HG02884 (cell line): Measurements from ENCODE around the gene GIPC2.
"Not testable (repeated sequence)": the region's sequence is repeated elsewhere in the genome, so short reads cannot be mapped to it uniquely, and the experiment has no call there.

Experiments
- ATAC-seq: cut with Tn5 transposase; IDR thresholded peaks from one replicate; pipeline ENCODE4 v1.9.1; 2021; ENCODE audit warnings: mild to moderate bottlenecking, moderate library complexity; ENCODE audit not compliant: unreplicated experiment

GIPC2 gene

DNA sequence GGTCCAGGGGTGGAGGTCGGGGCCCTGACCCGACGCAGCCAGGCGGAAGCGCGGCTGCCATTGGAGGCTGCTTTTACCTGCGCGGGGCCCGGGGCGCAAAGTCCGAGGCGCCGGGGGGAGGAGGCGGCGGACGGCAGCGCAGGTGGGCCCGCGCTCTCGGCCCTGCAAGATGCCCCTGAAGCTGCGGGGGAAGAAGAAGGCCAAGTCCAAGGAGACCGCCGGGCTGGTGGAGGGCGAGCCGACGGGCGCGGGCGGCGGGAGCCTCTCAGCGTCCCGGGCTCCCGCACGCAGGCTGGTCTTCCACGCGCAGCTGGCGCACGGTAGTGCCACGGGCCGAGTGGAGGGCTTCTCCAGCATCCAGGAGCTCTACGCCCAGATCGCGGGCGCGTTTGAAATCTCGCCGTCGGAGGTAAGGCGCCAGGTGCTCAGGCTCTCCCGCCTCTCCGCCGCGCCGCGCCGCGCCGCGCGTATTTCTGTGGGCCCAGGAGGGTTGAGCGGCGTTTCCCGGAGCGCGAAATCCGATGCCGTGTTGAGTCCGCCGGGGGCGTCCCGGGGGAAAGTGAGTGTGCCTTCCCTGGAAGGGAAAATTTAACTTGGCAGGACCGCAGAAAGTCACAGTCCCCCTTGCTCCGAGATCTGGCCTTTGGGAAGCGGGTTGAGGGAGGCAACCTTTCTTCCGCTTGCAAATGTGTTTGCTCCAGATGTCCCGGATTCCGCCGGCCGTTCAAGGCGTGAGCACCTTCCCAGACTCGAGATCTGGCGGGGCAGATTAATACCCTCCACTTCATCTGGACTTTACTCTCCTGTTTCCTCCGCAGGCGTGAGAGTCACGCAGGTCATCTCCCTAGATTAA lies at the start of gene GIPC2:
Gene GIPC2, plus strand, starts transcription at position 41 of the 853 bp plus-strand sequence. Its CDS starts 129 bp downstream, at position 170.
- ATAC-seq: peak; percentile 46

DNA sequence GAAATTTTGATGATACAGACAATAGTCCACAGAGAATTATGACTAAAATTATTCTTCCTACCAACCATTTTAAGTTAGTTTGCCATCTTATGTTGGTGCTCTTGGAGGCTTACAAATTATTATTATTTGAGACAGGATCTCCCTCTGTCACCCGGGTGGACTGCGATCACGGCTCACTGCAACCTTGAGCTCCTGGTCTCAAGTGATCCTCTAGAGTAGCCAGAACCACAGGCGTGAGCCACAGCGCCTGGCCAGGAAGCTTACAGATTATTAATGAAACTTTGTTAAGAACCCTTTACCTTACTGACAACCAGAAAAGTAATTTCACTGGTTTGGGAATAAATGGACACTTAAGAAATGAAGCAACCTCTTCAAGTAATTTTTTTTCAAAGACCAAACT lies 49.0 kb upstream of the GIPC2 start:
- no peak for ATAC-seq

- not testable (repeated sequence) for ATAC-seq
Measured at GRCh38 chr1:78000536-78000935, 45.2 kb upstream of the GIPC2 start.

DNA sequence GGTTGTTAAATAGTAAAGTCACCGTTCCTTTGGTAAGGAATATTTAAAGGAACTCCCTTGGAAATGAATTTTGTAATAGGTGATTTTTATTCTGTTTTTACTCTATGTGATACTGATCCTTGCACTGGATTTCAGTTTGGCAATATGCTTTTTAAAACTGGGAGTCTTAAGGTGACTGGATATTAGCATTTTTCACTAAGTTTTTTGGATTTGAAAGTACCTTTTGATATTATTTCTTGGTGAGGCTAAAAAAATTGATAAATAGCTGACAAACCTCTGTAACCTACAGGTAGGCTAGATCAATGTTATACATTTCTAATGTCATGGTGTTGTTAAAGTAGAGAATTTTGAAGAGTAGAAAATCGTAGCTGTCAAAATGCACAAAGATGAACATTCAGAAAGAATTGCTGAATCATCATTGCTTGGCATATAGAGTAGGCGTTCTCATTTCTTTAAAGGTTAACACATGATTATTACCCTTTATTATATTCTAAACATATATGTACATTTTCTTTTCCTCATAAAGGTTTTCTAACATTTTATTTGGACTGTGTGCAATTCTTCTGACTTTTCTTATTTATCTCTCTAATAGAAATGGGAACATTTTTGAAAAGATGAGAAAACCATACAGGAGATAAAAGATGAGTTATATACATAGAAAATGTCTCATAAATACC lies 42.6 kb upstream of the GIPC2 start:
- no peak for ATAC-seq

DNA sequence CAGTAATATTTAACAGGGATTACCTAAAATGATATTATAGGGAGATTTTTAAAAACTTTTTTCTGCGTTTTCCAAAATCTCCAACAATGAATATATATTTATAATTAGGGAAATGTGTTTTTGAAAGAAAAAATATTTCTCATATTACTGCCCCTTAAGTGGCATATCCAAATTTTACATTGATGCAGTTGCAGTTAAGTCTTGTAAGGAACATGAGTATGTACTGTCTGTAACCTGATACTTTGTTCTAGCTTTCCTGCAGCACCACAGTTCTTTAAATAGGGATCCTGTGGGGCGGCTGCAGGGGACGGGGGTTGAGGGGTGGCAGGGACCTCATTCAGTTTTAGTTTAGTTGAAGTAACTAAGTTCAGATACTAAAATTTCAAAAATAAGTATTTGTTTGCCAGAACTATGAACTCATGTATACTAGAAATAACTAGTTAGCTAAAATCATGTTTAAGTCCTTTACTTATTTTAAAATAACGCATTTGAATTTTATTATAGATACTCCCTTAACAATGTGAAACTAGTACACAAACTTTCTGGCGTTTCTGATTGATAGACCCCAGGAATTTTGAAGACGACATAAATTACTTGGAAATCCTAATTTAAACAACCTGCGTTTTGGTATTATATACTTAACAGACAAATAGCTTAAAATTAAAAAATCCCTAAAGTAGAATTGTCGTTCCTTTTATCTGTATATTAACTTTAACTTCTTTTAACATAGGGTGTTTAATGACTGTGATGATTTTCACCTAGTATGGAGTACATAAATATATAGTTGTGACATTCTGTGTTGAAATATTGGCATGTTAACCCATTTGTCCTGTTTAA lies 41.7 kb upstream of the GIPC2 start:
- peak; percentile 51 for ATAC-seq

GRCh38 chr1:78004719-78005447 lies 40.9 kb upstream of the GIPC2 start, which contains the start of gene DNAJB4:
Gene DNAJB4 (plus strand): TSS chr1:78004939. CDS start chr1:78005111, 172 bp downstream.
- ATAC-seq: peak; percentile 96

- ATAC-seq: no peak
Measured at GRCh38 chr1:78005448-78005722, 40.4 kb upstream of the GIPC2 start.

GRCh38 chr1:78005755-78006154 lies 40.0 kb upstream of the GIPC2 start:
- ATAC-seq: no peak

- ATAC-seq: no peak
Measured at GRCh38 chr1:78006521-78006920, 39.2 kb upstream of the GIPC2 start.

- no peak for ATAC-seq
Measured at GRCh38 chr1:78007677-78008341, 38.0 kb upstream of the GIPC2 start.

- no peak for ATAC-seq
Measured at GRCh38 chr1:78009276-78009675, 36.5 kb upstream of the GIPC2 start.

- no peak for ATAC-seq
Measured at GRCh38 chr1:78009836-78010235, 35.9 kb upstream of the GIPC2 start.

- ATAC-seq: no peak
Measured at GRCh38 chr1:78011050-78011449, 34.7 kb upstream of the GIPC2 start.

DNA sequence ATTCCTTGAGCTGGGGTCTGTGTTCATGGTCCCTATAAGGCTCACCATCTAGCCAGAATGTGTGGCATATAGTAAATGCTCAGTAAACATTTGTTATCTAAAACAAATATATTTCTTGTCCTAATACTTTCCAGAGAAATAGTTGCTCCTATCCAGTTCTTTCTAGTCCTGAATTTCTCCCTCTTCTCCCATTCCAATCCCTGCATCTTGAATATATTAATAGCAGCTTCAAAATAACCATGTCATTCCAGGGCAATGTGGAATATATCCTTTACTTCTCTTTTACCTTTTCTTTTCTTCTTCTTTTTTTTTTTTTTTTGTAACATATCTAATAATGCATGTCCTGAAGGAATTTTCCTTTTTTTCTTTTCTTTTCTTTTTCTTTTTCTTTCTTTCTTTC lies 30.6 kb upstream of the GIPC2 start:
- ATAC-seq: no peak

- ATAC-seq: no peak
Measured at GRCh38 chr1:78019024-78019423, 26.7 kb upstream of the GIPC2 start.

- not testable (repeated sequence) for ATAC-seq
Measured at GRCh38 chr1:78021134-78021533, 24.6 kb upstream of the GIPC2 start.

DNA sequence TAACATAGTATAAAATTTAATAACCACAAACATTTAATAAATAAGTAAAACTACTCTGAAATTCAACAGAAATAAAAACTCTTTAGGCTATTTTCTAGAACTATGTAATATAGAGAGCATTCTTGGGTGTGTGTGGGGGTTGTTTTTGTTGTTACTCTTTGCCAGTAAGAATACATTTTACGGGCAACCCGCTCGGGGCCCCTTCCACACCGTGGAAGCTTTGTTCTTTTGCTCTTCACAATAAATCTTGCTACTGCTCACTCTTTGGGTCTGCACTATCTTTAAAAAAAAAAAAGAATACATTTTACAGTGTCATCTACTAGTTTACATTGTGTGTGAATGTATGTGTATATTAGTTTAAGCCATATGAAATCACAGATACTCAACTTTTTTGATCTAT lies 16.0 kb upstream of the GIPC2 start:
- ATAC-seq: no peak

DNA sequence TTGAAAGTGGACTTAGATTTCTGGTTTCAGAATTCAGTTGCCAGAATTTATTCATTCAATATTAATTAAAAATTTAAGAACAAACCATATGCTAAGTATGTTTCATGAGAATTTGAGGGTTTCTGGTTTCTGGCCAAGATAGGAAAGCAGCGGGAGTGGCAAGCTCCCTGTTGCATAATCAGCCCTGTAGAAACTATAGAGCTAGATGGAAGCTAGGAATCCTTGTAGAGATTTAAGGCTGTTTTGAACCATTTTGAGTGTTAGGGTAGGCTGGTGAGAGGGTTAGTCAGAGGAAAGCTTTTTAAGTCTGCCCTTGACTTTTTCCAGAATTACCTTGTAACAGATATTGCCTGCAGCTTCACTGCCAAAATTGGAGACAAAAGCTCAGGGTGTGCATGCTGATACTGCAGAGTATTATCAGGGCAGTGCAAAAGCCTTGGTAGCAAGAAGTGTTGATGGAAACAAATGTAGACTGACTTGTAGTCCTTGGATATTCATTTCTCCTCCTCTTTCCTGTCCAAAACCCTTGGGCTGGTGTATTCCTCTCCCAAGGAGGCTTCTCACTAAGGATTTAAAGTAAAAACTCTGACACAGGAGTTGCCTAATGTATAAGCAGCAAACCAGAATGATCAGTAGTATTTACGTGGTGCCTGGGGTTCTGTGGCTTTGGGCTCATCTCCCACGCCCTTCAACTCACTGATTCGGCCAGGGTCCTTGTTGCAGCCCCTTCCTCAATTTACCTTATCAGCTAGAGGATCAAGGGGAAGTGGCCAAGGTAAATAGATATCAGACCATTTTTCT lies 12.6 kb upstream of the GIPC2 start:
- no peak for ATAC-seq

- ATAC-seq: no peak
Measured at GRCh38 chr1:78033797-78034172, 12.0 kb upstream of the GIPC2 start.

GRCh38 chr1:78035121-78035520 lies 10.6 kb upstream of the GIPC2 start:
- no peak for ATAC-seq
